HepG2 (cell line): ENCODE measurements around the gene AXDND1. TPM values are rescaled to one million over a fixed set of nuclear protein-coding genes. Genes with fewer than 3 reads are reported as not detected.

Experiments used
- ARNTL ChIP-seq: sonication (generic); formaldehyde crosslinking; IDR thresholded peaks from 2 replicates; pipeline ENCODE4 v1.4.0; 2020; ENCODE audit warnings: mild to moderate bottlenecking, missing genetic modification reagents
- CBX2 ChIP-seq, 2 experiments: fragments of 200-600 bp in 1 of 2; sonication (generic); formaldehyde crosslinking in 1 of 2; IDR thresholded peaks; 2 replicates each; pipeline versions ENCODE4 v1.7.0 to v1.8.1; 2018 to 2022; ENCODE audit warnings: low read depth in 2 of 2, low read length in 1 of 2, mild to moderate bottlenecking in 1 of 2, missing genetic modification reagents in 1 of 2
- EHMT2 ChIP-seq: fragments of 200-600 bp; sonication (generic); IDR thresholded peaks from 2 replicates; pipeline ENCODE4 v1.7.0; 2017; ENCODE audit warnings: antibody characterized with exemption, low read depth, low read length, borderline replicate concordance
- HMGXB4 ChIP-seq, 2 experiments: sonication (generic) in 1 of 2; formaldehyde crosslinking in 1 of 2; IDR thresholded peaks; 2 replicates each; pipeline versions ENCODE4 v1.4.0 to v1.6.1; 2018 to 2020; ENCODE audit warnings: missing genetic modification reagents in 2 of 2, borderline replicate concordance in 1 of 2, low read depth in 1 of 2, mild to moderate bottlenecking in 1 of 2, missing biosample characterization in 1 of 2
- HOMEZ ChIP-seq: IDR thresholded peaks from 2 replicates; pipeline ENCODE4 v1.6.1; 2016; ENCODE audit warnings: low read depth
- MTF2 ChIP-seq: sonication (generic); formaldehyde crosslinking; IDR thresholded peaks from 2 replicates; pipeline ENCODE4 v1.5.0; 2020; ENCODE audit warnings: missing genetic modification reagents, borderline replicate concordance
- MZF1 ChIP-seq: sonication (generic); formaldehyde crosslinking; IDR thresholded peaks from 2 replicates; pipeline ENCODE4 v1.8.1; 2023; ENCODE audit warnings: mild to moderate bottlenecking, missing genetic modification reagents, borderline replicate concordance
- NCOA2 ChIP-seq: sonication (generic); formaldehyde crosslinking; IDR thresholded peaks from 2 replicates; pipeline ENCODE4 v1.8.0; 2022; ENCODE audit warnings: inconsistent platforms
- NFE2L1 ChIP-seq: sonication (generic); formaldehyde crosslinking; IDR thresholded peaks from 2 replicates; pipeline ENCODE4 v1.4.0; 2020; ENCODE audit warnings: missing genetic modification reagents, mild to moderate bottlenecking, borderline replicate concordance
- NFKBIZ ChIP-seq: IDR thresholded peaks from 2 replicates; pipeline ENCODE4 v1.6.1; 2018; ENCODE audit warnings: missing genetic modification reagents, missing compliant biosample characterization
- ZHX1 ChIP-seq: sonication (generic); formaldehyde crosslinking; IDR thresholded peaks from 2 replicates; pipeline ENCODE4 v1.8.1; 2022; ENCODE audit warnings: low read depth, mild to moderate bottlenecking, missing genetic modification reagents
- ZMYM2 ChIP-seq: sonication (generic); formaldehyde crosslinking; IDR thresholded peaks from 2 replicates; pipeline ENCODE4 v1.8.0; 2022; ENCODE audit warnings: mild to moderate bottlenecking, missing genetic modification reagents
- ZNF205 ChIP-seq: IDR thresholded peaks from 2 replicates; pipeline ENCODE4 v1.6.1; 2018; ENCODE audit warnings: missing biosample characterization, missing genetic modification reagents
- ZNF230 ChIP-seq: sonication (generic); formaldehyde crosslinking; IDR thresholded peaks from 2 replicates; pipeline ENCODE4 v1.4.0; 2020; ENCODE audit warnings: mild to moderate bottlenecking, missing genetic modification reagents
- ZNF276 ChIP-seq: sonication (generic); formaldehyde crosslinking; IDR thresholded peaks from 2 replicates; pipeline ENCODE4 v1.4.0; 2020; ENCODE audit warnings: mild to moderate bottlenecking, low read depth, missing genetic modification reagents
- ZNF558 ChIP-seq: sonication (generic); formaldehyde crosslinking; IDR thresholded peaks from 2 replicates; pipeline ENCODE4 v1.9.0; 2022; ENCODE audit warnings: mild to moderate bottlenecking, missing genetic modification reagents, borderline replicate concordance
- ZNF629 ChIP-seq: sonication (generic); formaldehyde crosslinking; conservative IDR thresholded peaks from 2 replicates; pipeline ENCODE4 v1.5.0; 2020; ENCODE audit warnings: missing genetic modification reagents
- ZNF841 ChIP-seq: sonication (generic); formaldehyde crosslinking; IDR thresholded peaks from 2 replicates; pipeline ENCODE4 v1.8.1; 2023; ENCODE audit warnings: missing genetic modification reagents, borderline replicate concordance
- ZNF878 ChIP-seq: sonication (generic); formaldehyde crosslinking; IDR thresholded peaks from 2 replicates; pipeline ENCODE4 v1.8.1; 2023; ENCODE audit warnings: mild to moderate bottlenecking, missing genetic modification reagents, moderate library complexity
- ZSCAN22 ChIP-seq: sonication (generic); formaldehyde crosslinking; IDR thresholded peaks from 2 replicates; pipeline ENCODE4 v1.4.0; 2020; ENCODE audit warnings: mild to moderate bottlenecking, missing genetic modification reagents
- polyA plus RNA-seq, 8 experiments: library from polyadenylated mRNA; depleted of rRNA in 3 of 8; stranded (reverse) in 7 of 8; unstranded in 1 of 8; fragments of >200 nt; fragmentation: Illumina TruSeq in 4 of 8; extraction: Trizol in 4 of 8; gene quantifications; 2 replicates each; pipeline versions ENCODE4 v1.2.1 to v1.2.3, GENCODE V29; 2011 to 2016; ENCODE audit warnings: low read depth in 4 of 8, missing spikeins in 1 of 8, mixed read lengths in 1 of 8; ENCODE audit not compliant: insufficient read depth in 1 of 8
- total RNA-seq, 5 experiments: library from RNA; depleted of rRNA; stranded (reverse); fragments of >200 nt; fragmentation: Illumina TruSeq; extraction: Trizol; gene quantifications; 2 replicates each; pipeline ENCODE4 v1.2.3, GENCODE V29; 2016; ENCODE audit warnings: low read depth in 1 of 5

The AXDND1 gene
- total and polyA plus RNA-seq, 2 of the 13 experiments (the other 11 are each of a cell fraction or from before 2014, with no cell fraction given): 0.15 to 0.40 TPM

GRCh38 chr1:179365342-179366092, at the start of gene AXDND1 (continued):
- TF ChIP-seq NCOA2 (no peak), ARNTL (no peak), ZNF841 (no peak), EHMT2 (no peak), ZNF878 (CRISPR knock-in tag) (no peak), ZNF230 (no peak), HOMEZ (CRISPR knock-in tag) (peak; percentile 10; the same call in 1 of the 2 replicates), NFE2L1 (CRISPR knock-in tag) (no peak), CBX2 (IDR thresholded peaks at IDR 0.05; ENCODE audit: low read depth, low read length) (no peak), CBX2 (CRISPR knock-in tag; IDR thresholded peaks at IDR 0.05; ENCODE audit: low read depth) (no peak), ZNF558 (CRISPR knock-in tag) (no peak), ZHX1 (CRISPR knock-in tag) (peak; percentile 80), ZSCAN22 (CRISPR knock-in tag) (no peak), ZNF205 (CRISPR knock-in tag) (no peak), MTF2 (CRISPR knock-in tag) (peak; percentile 50; the same call in 1 of the 2 replicates), NFKBIZ (CRISPR knock-in tag) (no peak), HMGXB4 (CRISPR knock-in tag; IDR thresholded peaks at IDR 0.05; ENCODE audit: borderline replicate concordance in 1 of 2, low read depth in 1 of 2) (peak; percentile 52 to 65; a peak in 1 of 4 replicates), ZMYM2 (CRISPR knock-in tag) (no peak), ZNF629 (CRISPR knock-in tag) (no peak), MZF1 (no peak), ZNF276 (no peak)
